GM12891 (cell line): Measurements from ENCODE around the gene FHDC1.

Experiments used
- PAX5 ChIP-seq: IDR thresholded peaks from 2 replicates; pipeline ENCODE4 v1.6.1; 2011; ENCODE audit warnings: low read length, moderate library complexity, mild to moderate bottlenecking; ENCODE audit not compliant: insufficient read depth, severe bottlenecking
- POLR2A ChIP-seq: IDR thresholded peaks from 2 replicates; pipeline ENCODE4 v1.6.1; 2011; ENCODE audit warnings: low read depth, low read length, control low read depth
- POLR2AphosphoS5 ChIP-seq: IDR thresholded peaks from 2 replicates; pipeline ENCODE4 v1.6.1; 2011; ENCODE audit warnings: low read depth, low read length, control low read depth
- SPI1 ChIP-seq: IDR thresholded peaks from 2 replicates; pipeline ENCODE4 v1.6.1; 2011; ENCODE audit warnings: low read depth, low read length, control low read depth
- TAF1 ChIP-seq: IDR thresholded peaks from 2 replicates; pipeline ENCODE4 v1.6.1; 2011; ENCODE audit warnings: low read depth, low read length, control low read depth

- TF ChIP-seq POLR2A: no peak
- no peak for TF ChIP-seq SPI1
- TF ChIP-seq POLR2AphosphoS5: no peak
- TF ChIP-seq TAF1: no peak
- no peak for TF ChIP-seq PAX5
These were observed 43.1 kb upstream of the FHDC1 start for GRCh38 chr4:152892974-152893373.
